Activated CD8-positive, alpha-beta T cell treated with anti-CD3 and anti-CD28 coated beads, Interleukin-2, amount 10 ng/mL, durations not matched to agents 7 days and 5 days (primary cell): Measurements from ENCODE around the gene GPR35. TPM values are rescaled to one million over a fixed set of nuclear protein-coding genes. Genes with fewer than 3 reads are reported as not detected.
"Not testable (repeated sequence)": the region's sequence is repeated elsewhere in the genome, so short reads cannot be mapped to it uniquely, and the experiment has no call there.

Source experiments
- ATAC-seq: fragments of 150-1000 bp; cut with Tn5 transposase; one replicate; pipeline ENCODE4 v1.10.0; 2021; ENCODE audit warnings: moderate library complexity
- CTCF ChIA-PET: fragments of 350-600 bp; sonication (Branson Sonifier 250); formaldehyde crosslinking; loops from one replicate; lab custom pipeline; 2021; ENCODE audit warnings: antibody characterized with exemption; lab: Charles Lee
- POLR2A ChIA-PET: fragments of 350-600 bp; sonication (Branson Sonifier 250); formaldehyde crosslinking; loops from one replicate; lab custom pipeline; 2021; ENCODE audit warnings: antibody characterized with exemption; lab: Charles Lee
- DNase-seq: peaks from one replicate; pipeline ENCODE4 v3.0.0-alpha.2; 2020
- H3K27ac Mint-ChIP-seq: one replicate; pipeline ENCODE4 v1.8.0; 2021; ENCODE audit warnings: mild to moderate bottlenecking, mixed read lengths
- H3K27me3 Mint-ChIP-seq: one replicate; pipeline ENCODE4 v1.8.0; 2021; ENCODE audit warnings: low read depth, mixed read lengths
- H3K36me3 Mint-ChIP-seq: one replicate; pipeline ENCODE4 v1.8.0; 2021; ENCODE audit warnings: low read depth, mixed read lengths
- H3K4me1 Mint-ChIP-seq: one replicate; pipeline ENCODE4 v1.8.0; 2021; ENCODE audit warnings: low read depth, mixed read lengths
- H3K4me3 Mint-ChIP-seq: one replicate; pipeline ENCODE4 v1.8.0; 2021; ENCODE audit warnings: mild to moderate bottlenecking, mixed read lengths
- H3K9me3 Mint-ChIP-seq: one replicate; pipeline ENCODE4 v1.8.0; 2022; ENCODE audit warnings: mixed read lengths; ENCODE audit not compliant: insufficient read depth
- total RNA-seq, 2 experiments: library from RNA; stranded (reverse); gene quantifications; one replicate each; pipeline ENCODE4 v1.2.3, GENCODE V29; 2021

The GPR35 gene
- total RNA-seq, 2 experiments from 2014 or later = 21.6 to 23.8 TPM

DNA sequence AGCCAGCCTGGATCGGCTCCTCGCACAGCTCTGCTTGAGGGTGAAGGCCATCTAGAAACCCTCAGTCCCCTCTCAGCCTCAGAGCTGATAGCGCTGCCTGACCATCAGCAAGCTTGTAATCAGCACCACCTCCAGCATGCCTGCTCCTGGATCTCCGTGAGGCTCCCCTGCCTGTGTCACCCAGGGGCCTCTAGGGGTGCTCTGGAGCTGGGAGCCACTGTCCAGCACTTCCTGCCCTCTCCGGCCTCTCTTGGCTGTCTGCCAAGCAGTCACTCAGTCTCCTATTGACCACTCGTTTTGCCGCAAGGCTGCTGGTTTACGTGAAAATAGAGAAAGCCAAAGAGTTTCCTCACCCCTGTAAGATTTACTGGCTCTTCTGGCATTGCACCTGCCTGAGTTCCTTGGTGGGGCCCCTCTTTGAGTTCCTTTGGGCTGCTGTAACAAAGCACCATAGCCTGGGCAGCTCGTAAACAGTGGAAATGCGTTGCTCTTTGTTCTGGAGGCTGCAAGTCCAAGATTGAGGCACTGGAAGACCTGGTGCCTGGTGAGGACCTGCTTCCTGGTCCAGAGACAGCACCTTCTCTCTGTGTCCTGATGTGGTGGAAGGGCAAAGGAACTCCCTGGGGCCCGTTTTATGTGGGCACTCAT is 20.9 kb upstream of the GPR35 start:
- Mint-ChIP-seq H3K36me3 (peaks cover 4% of the 10 kb centered on the region), H3K4me1 (peaks cover 1% of the 10 kb centered on the region), H3K27me3 (no peaks in the 10 kb centered on the region), H3K9me3 (no peaks in the 10 kb centered on the region), H3K27ac (peak overlapping the region; percentile 57), H3K4me3 (no peak overlapping the region)
- ChIA-PET POLR2A (interaction anchor here (1.1 kb wide), 1 partner anchor 10 kb away, joined by 3 read pairs; no protein-coding TSS in a partner anchor), CTCF (no interaction called here)
- DNase-seq (no peak), ATAC-seq (no peak)

- ATAC-seq (no peak), DNase-seq (no peak)
- POLR2A ChIA-PET = interaction anchor here (1.1 kb wide), 1 partner anchor 11 kb away, joined by 3 read pairs; no protein-coding TSS in a partner anchor
- CTCF ChIA-PET = interaction anchor here (1.4 kb wide), 1 partner anchor 91 kb away, joined by 4 read pairs; no protein-coding TSS in a partner anchor
- Mint-ChIP-seq H3K9me3 (no peaks in the 10 kb centered on the region), H3K4me1 (peaks cover 1% of the 10 kb centered on the region), H3K27ac (peak overlapping the region; percentile 57), H3K4me3 (no peak overlapping the region), H3K36me3 (peaks cover 4% of the 10 kb centered on the region), H3K27me3 (no peaks in the 10 kb centered on the region)
These were observed 20.2 kb upstream of the GPR35 start for GRCh38 chr2:240604939-240605716.

DNA sequence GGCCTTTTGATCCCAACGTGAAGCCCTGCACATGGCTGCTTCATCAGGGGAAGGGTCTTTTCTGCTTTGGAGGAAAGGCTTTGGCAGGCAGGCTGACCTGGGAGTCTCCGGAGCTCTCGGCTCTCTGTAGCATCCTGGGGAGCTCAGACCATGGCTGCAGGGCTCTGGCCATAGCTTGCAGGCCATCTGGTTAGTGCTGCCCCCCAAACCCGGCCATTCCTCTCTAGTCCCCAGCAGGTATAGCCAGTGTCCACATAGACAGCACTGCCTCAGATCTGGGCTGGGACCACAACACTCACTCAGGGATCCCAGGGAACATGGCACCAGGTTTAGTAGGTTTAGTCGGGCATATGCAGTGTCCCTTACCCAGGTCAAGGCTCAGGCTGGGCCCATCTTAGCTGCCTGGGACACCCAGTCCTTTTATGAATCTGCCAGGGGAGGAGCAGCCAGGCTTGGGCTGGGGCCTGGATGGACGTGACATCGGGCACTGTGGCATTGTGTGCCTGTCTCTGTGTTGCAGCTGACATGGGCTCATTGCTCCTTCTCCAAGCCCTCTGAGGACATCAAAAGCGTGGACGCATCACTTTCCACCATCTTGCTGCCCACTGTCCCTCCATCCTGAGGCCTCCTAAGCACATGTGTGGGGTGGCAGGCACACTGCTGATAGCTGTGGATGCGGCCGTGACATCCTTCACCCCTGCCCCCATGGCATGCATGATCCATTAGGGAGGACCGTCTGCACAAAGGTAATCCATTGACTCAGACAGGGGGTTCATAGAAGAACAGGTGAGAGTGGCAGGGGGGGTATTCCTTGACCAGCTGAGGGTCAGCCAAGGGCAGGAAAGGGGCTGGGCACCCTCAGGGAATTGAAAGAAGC is 19.2 kb upstream of the GPR35 start:
- ATAC-seq (no peak), DNase-seq (no peak)
- Mint-ChIP-seq H3K27ac (no peak overlapping the region), H3K4me3 (no peak overlapping the region), H3K36me3 (peaks cover 5% of the 10 kb centered on the region), H3K4me1 (peaks cover 1% of the 10 kb centered on the region), H3K9me3 (no peaks in the 10 kb centered on the region), H3K27me3 (no peaks in the 10 kb centered on the region)
- CTCF ChIA-PET = interaction anchor here (1.4 kb wide), 1 partner anchor 92 kb away, joined by 4 read pairs; no protein-coding TSS in a partner anchor
- POLR2A ChIA-PET = no interaction called here

DNA sequence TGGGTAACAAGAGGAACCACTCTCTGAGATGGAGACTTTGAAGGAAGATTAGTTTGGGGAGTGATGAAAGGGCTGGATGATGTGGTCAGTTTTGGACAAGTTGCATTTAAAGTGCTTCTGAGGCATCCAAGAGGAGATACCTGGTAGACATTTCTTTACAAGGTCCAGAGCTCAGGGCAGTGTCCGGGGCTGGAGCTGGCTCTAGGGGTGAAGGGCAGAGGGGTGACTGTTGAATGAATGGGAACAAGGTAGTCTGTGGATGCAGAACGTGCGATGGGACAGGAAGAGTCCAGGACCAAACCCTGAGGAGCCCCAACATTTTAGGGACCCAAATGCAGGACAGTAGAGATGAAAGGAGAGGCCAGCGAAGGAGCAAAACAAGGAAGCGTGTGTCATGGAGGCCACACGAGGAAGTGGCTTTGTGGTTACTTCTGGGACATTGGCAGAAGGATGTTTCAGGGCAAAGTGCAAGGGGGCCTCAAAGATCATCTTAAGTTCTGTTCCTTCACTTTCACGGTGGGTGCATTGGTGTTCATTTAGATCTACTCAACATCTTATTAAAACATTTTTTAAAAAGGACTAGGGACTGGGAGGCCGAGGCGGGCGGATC is 13.6 kb upstream of the GPR35 start:
- Mint-ChIP-seq H3K4me3 (no peak overlapping the region), H3K4me1 (peaks cover 18% of the 10 kb centered on the region), H3K27ac (no peak overlapping the region), H3K27me3 (no peaks in the 10 kb centered on the region), H3K36me3 (peaks cover 26% of the 10 kb centered on the region), H3K9me3 (peaks cover 6% of the 10 kb centered on the region)
- CTCF ChIA-PET = interaction anchor here (0.6 to 3.1 kb wide), 4 partner anchors 10 to 46 kb away, joined by 3 to 22 read pairs (median 16); partner anchors contain the start of gene CAPN10
- POLR2A ChIA-PET = interaction anchor here (1.6 to 2.2 kb wide), 2 partner anchors 13 to 46 kb away, joined by 5 to 6 read pairs; partner anchors contain the start of gene GPR35
- DNase-seq (peak; percentile 67), ATAC-seq (peak; percentile 28)

- H3K27me3 Mint-ChIP-seq = no peaks in the 10 kb centered on the region
- H3K9me3 Mint-ChIP-seq = peaks cover 21% of the 10 kb centered on the region
- ATAC-seq = no peak
- no peak overlapping the region for H3K4me3 Mint-ChIP-seq
- H3K27ac Mint-ChIP-seq = no peak overlapping the region
- POLR2A ChIA-PET = no interaction called here
- peaks cover 27% of the 10 kb centered on the region for H3K4me1 Mint-ChIP-seq
- CTCF ChIA-PET = interaction anchor here (1.5 to 3.0 kb wide), 3 partner anchors 8 to 48 kb away, joined by 4 to 22 read pairs (median 16); partner anchors contain the start of gene GPR35
- DNase-seq = no peak
- peaks cover 39% of the 10 kb centered on the region for H3K36me3 Mint-ChIP-seq
These were observed 11.5 kb upstream of the GPR35 start for GRCh38 chr2:240613781-240614180.

GRCh38 chr2:240614391-240614790 is 10.9 kb upstream of the GPR35 start:
- ChIA-PET CTCF (no interaction called here), POLR2A (no interaction called here)
- Mint-ChIP-seq H3K4me3 (no peak overlapping the region), H3K9me3 (peaks cover 22% of the 10 kb centered on the region), H3K4me1 (peaks cover 33% of the 10 kb centered on the region), H3K27ac (no peak overlapping the region), H3K27me3 (no peaks in the 10 kb centered on the region), H3K36me3 (peaks cover 44% of the 10 kb centered on the region)
- DNase-seq = no peak
- no peak for ATAC-seq

DNA sequence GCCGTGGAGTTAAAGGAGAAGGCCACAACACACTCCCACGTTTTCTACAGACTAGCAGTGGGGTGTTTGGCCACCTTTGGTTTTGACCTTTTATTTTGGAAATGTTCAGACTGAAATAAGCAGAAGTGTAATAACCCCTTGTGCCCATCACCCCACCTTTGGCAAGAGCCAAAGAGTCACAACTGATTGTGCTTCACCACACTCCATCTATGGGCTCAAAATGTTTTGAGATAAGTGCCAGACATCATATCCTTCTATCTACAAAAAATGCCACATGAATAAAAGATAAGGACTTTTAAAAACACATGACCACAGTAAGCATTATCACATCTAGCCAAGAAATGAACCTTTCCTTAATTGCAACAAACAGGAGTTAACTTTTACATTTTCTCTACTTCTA is 9.9 kb upstream of the GPR35 start:
- Mint-ChIP-seq H3K27me3 (no peaks in the 10 kb centered on the region), H3K4me1 (peaks cover 41% of the 10 kb centered on the region), H3K36me3 (peaks cover 48% of the 10 kb centered on the region), H3K27ac (peak overlapping the region; percentile 2), H3K4me3 (no peak overlapping the region), H3K9me3 (peaks cover 22% of the 10 kb centered on the region)
- DNase-seq (no peak), ATAC-seq (no peak)
- ChIA-PET CTCF (no interaction called here), POLR2A (no interaction called here)

- H3K9me3 Mint-ChIP-seq = peaks cover 22% of the 10 kb centered on the region
- ChIA-PET CTCF (no interaction called here), POLR2A (no interaction called here)
- ATAC-seq (no peak), DNase-seq (no peak)
- no peak overlapping the region for H3K4me3 Mint-ChIP-seq
- H3K27ac Mint-ChIP-seq = no peak overlapping the region
- H3K27me3 Mint-ChIP-seq = no peaks in the 10 kb centered on the region
- peaks cover 46% of the 10 kb centered on the region for H3K4me1 Mint-ChIP-seq
- H3K36me3 Mint-ChIP-seq = peaks cover 48% of the 10 kb centered on the region
These were observed 9.3 kb upstream of the GPR35 start for GRCh38 chr2:240615820-240616547.

- Mint-ChIP-seq H3K27ac (peak overlapping the region; percentile 31), H3K9me3 (peaks cover 22% of the 10 kb centered on the region), H3K36me3 (peaks cover 43% of the 10 kb centered on the region), H3K4me1 (peaks cover 56% of the 10 kb centered on the region)
- POLR2A ChIA-PET, ATAC-seq, H3K4me3 Mint-ChIP-seq, DNase-seq, H3K27me3 Mint-ChIP-seq: not testable (repeated sequence)
- CTCF ChIA-PET = interaction anchor here (0.7 to 1.2 kb wide), 2 partner anchors 32 to 50 kb away, joined by 3 to 7 read pairs; no protein-coding TSS in a partner anchor
These were observed 8.2 kb upstream of the GPR35 start for GRCh38 chr2:240616860-240617666.

DNA sequence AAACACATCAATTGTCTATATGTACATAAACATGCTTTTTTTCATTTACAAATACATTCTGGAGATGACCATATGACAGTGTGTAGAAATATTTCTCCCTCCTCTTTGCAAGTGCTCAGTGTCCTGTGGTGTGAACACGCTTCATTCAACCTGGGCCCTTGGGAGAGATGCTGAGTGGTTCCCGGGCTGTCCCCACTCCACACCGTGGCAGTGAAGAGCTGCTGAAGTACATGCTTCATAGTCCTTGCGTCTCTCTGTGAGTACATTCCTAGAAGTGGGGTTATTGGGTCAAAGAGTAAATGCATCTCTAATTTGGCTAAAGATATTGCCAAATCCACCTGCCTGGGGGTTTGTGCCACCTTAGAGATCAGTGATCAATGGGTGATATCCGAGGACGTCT is 6.5 kb upstream of the GPR35 start:
- ChIA-PET CTCF (interaction anchor here (0.6 kb wide), 1 partner anchor 43 kb away, joined by 3 read pairs; no protein-coding TSS in a partner anchor), POLR2A (no interaction called here)
- Mint-ChIP-seq H3K9me3 (peaks cover 22% of the 10 kb centered on the region), H3K4me3 (no peak overlapping the region), H3K36me3 (peaks cover 44% of the 10 kb centered on the region), H3K27ac (peak overlapping the region; percentile 58), H3K27me3 (no peaks in the 10 kb centered on the region), H3K4me1 (peaks cover 73% of the 10 kb centered on the region)
- ATAC-seq = no peak
- no peak for DNase-seq
